GM21619 (cell line): ENCODE results near the gene AGXT.

ENCODE experiments used
- ATAC-seq: cut with Tn5 transposase; IDR thresholded peaks from one replicate; pipeline ENCODE4 v1.9.1; 2021; ENCODE audit not compliant: unreplicated experiment

Gene AGXT

GRCh38 chr2:240912878-240913809 is 44.5 kb downstream of the AGXT start:
- no peak for ATAC-seq

GRCh38 chr2:240913810-240914644 is 45.4 kb downstream of the AGXT start:
- no peak for ATAC-seq

- no peak for ATAC-seq
These were observed 46.3 kb downstream of the AGXT start for GRCh38 chr2:240914645-240915525.

- no peak for ATAC-seq
These were observed 47.1 kb downstream of the AGXT start for GRCh38 chr2:240915526-240916341.

GRCh38 chr2:240916571-240917008 is 48.0 kb downstream of the AGXT start:
- no peak for ATAC-seq

- ATAC-seq: no peak
These were observed 48.5 kb downstream of the AGXT start for GRCh38 chr2:240917009-240917683.

- ATAC-seq: no peak
These were observed 49.1 kb downstream of the AGXT start for GRCh38 chr2:240917684-240918257.

- no peak for ATAC-seq
These were observed 49.9 kb downstream of the AGXT start for GRCh38 chr2:240918258-240919091.

- no peak for ATAC-seq
These were observed 50.6 kb downstream of the AGXT start for GRCh38 chr2:240919161-240919781.

GRCh38 chr2:240919786-240920782 is 51.5 kb downstream of the AGXT start:
- ATAC-seq: no peak

GRCh38 chr2:240920783-240921231 is 52.2 kb downstream of the AGXT start:
- no peak for ATAC-seq

GRCh38 chr2:240921311-240921994 is 52.8 kb downstream of the AGXT start:
- no peak for ATAC-seq

GRCh38 chr2:240921995-240922244 is 53.3 kb downstream of the AGXT start:
- ATAC-seq: no peak

GRCh38 chr2:240922245-240922981 is 53.8 kb downstream of the AGXT start:
- no peak for ATAC-seq

GRCh38 chr2:240922982-240923537 is 54.4 kb downstream of the AGXT start:
- ATAC-seq: no peak
